HCT116 (cell line): ENCODE data around the gene SDK1. TPM values are rescaled to one million over a fixed set of nuclear protein-coding genes. Genes with fewer than 3 reads are reported as not detected.

Experiments
- ATAC-seq: fragments of 200-7000 bp; cut with Tn5 transposase; 2 replicates; pipeline ENCODE4 v1.9.1; 2020; ENCODE audit warnings: mild to moderate bottlenecking, moderate library complexity
- BruUV-seq: library from RNA; stranded (reverse); fragments of 400-500 nt; replicated peaks from 2 replicates; lab custom pipeline; 2021; lab: Mats Ljungman, UMichigan
- CTCF ChIA-PET: fragments of 300-600 bp; sonication (Branson Sonifier 250); formaldehyde crosslinking; loops from one replicate; lab custom pipeline; 2021; ENCODE audit warnings: antibody characterized with exemption; lab: Charles Lee
- POLR2A ChIA-PET: fragments of 300-600, 350-600 bp; sonication (Branson Sonifier 250); formaldehyde crosslinking; loops from one replicate; lab custom pipeline; 2021; ENCODE audit warnings: antibody characterized with exemption; lab: Charles Lee
- RAD21 ChIA-PET, 2 experiments: fragments of 300-600 bp; sonication (Branson Sonifier 250); formaldehyde crosslinking; loops; one replicate each; lab custom pipeline; 2023; ENCODE audit warnings: low total read pairs in 2 of 2; ENCODE audit not compliant: uncharacterized antibody in 2 of 2, unreplicated experiment in 2 of 2, low non-redundant PET in 1 of 2; lab: Charles Lee
- DNase-seq: peaks from one replicate; pipeline ENCODE4 v3.0.0-alpha.2; 2010; ENCODE audit warnings: low read depth, low spot score
- H2AFZ ChIP-seq: fragments of 200-600 bp; shearing (Covaris generic), sonication (generic); 2 replicates; pipeline ENCODE4 v1.6.1; 2017; ENCODE audit warnings: low read depth, mixed run types, mixed read lengths, antibody characterized with exemption, low read length; ENCODE audit not compliant: poor library complexity, severe bottlenecking
- H3K27ac ChIP-seq: 2 replicates; pipeline ENCODE4 v1.5.1; 2012; ENCODE audit warnings: low read depth, low read length
- H3K27me3 ChIP-seq: fragments of 200-600 bp; sonication (generic); 2 replicates; pipeline ENCODE4 v1.6.1; 2016; ENCODE audit warnings: mixed run types, low read length, mixed read lengths; ENCODE audit not compliant: insufficient read depth
- H3K36me3 ChIP-seq, 2 experiments: fragments of 200-500 bp in 1 of 2; fragments of 200-600 bp in 1 of 2; sonication (Bioruptor generic) in 1 of 2; sonication (generic) in 1 of 2; 2 replicates each; pipeline versions ENCODE4 v1.5.1 to v1.6.1; 2014 to 2016; ENCODE audit warnings: low read length in 2 of 2, inconsistent platforms in 1 of 2, mixed read lengths in 1 of 2, mixed run types in 1 of 2; ENCODE audit not compliant: insufficient read depth in 2 of 2, control insufficient read depth in 1 of 2
- H3K4me1 ChIP-seq, 2 experiments: fragments of 200-600 bp in 1 of 2; sonication (generic) in 1 of 2; 2 replicates each; pipeline versions ENCODE4 v1.5.1 to v1.6.1; 2012 to 2017; ENCODE audit warnings: low read length in 2 of 2, inconsistent platforms in 1 of 2, mild to moderate bottlenecking in 1 of 2, mixed read lengths in 1 of 2, mixed run types in 1 of 2, moderate library complexity in 1 of 2; ENCODE audit not compliant: insufficient read depth in 2 of 2, control insufficient read depth in 1 of 2
- H3K4me2 ChIP-seq: fragments of 200-600 bp; sonication (generic); 2 replicates; pipeline ENCODE4 v1.6.1; 2017; ENCODE audit warnings: mixed run types, low read length, mixed read lengths
- H3K4me3 ChIP-seq, 2 experiments: fragments of 200-600 bp in 1 of 2; sonication (generic) in 1 of 2; replicated peaks in 1 of 2; 2 replicates each; pipeline ENCODE4 v1.5.1; 2011 to 2016; ENCODE audit warnings: low read length in 2 of 2, control low read depth in 1 of 2, low read depth in 1 of 2, mild to moderate bottlenecking in 1 of 2, mixed read lengths in 1 of 2, mixed run types in 1 of 2
- H3K79me2 ChIP-seq: fragments of 200-600 bp; sonication (generic); 2 replicates; pipeline ENCODE4 v1.6.1; 2017; ENCODE audit warnings: mild to moderate bottlenecking, mixed run types, low read length, moderate library complexity, mixed read lengths; ENCODE audit not compliant: insufficient read depth
- H3K9ac ChIP-seq: fragments of 200-600 bp; sonication (generic); 2 replicates; pipeline ENCODE4 v1.6.1; 2016; ENCODE audit warnings: low read length, mixed read lengths
- H3K9me2 ChIP-seq: fragments of 200-600 bp; sonication (generic), shearing (Covaris generic); 2 replicates; pipeline ENCODE4 v1.6.1; 2017; ENCODE audit warnings: mixed run types, mild to moderate bottlenecking, moderate library complexity; ENCODE audit not compliant: insufficient read depth
- H3K9me3 ChIP-seq, 2 experiments: fragments of 200-500 bp in 1 of 2; fragments of 200-600 bp in 1 of 2; sonication (Bioruptor generic) in 1 of 2; sonication (generic) in 1 of 2; 2 replicates each; pipeline ENCODE4 v1.6.1; 2014 to 2017; ENCODE audit warnings: low read length in 2 of 2, mixed read lengths in 2 of 2, inconsistent platforms in 1 of 2, low read depth in 1 of 2, mild to moderate bottlenecking in 1 of 2, mixed run types in 1 of 2, moderate library complexity in 1 of 2; ENCODE audit not compliant: control insufficient read depth in 1 of 2, insufficient read depth in 1 of 2
- H4K20me1 ChIP-seq: fragments of 200-600 bp; sonication (generic), shearing (Covaris generic); 2 replicates; pipeline ENCODE4 v1.6.1; 2017; ENCODE audit warnings: mixed run types, mild to moderate bottlenecking, moderate library complexity; ENCODE audit not compliant: insufficient read depth
- CBX3 ChIP-seq: IDR thresholded peaks from 2 replicates; pipeline ENCODE4 v1.6.1; 2012; ENCODE audit warnings: low read depth
- CEBPB ChIP-seq: IDR thresholded peaks from 2 replicates; pipeline ENCODE4 v1.6.1; 2012; ENCODE audit warnings: low read depth
- ELF1 ChIP-seq: IDR thresholded peaks from 2 replicates; pipeline ENCODE4 v1.6.1; 2012; ENCODE audit warnings: low read depth, borderline replicate concordance
- EZH2 ChIP-seq: fragments of 200-600 bp; sonication (generic); IDR thresholded peaks from 2 replicates; pipeline ENCODE4 v1.6.1; 2017; ENCODE audit warnings: antibody characterized with exemption, mixed run types
- EZH2phosphoT487 ChIP-seq: fragments of 200-600 bp; IDR thresholded peaks from 2 replicates; pipeline ENCODE4 v1.6.1; 2018; ENCODE audit warnings: antibody characterized with exemption, borderline replicate concordance
- FOSL1 ChIP-seq: IDR thresholded peaks from 2 replicates; pipeline ENCODE4 v1.6.1; 2012; ENCODE audit warnings: low read depth
- POLR2AphosphoS5 ChIP-seq: IDR thresholded peaks from 2 replicates; pipeline ENCODE4 v1.6.1; 2011; ENCODE audit warnings: mild to moderate bottlenecking, low read depth, low read length, moderate library complexity
- RAD21 ChIP-seq: IDR thresholded peaks from 2 replicates; pipeline ENCODE4 v1.6.1; 2012; ENCODE audit warnings: low read depth, mild to moderate bottlenecking
- SP1 ChIP-seq: IDR thresholded peaks from 2 replicates; pipeline ENCODE4 v1.6.1; 2012; ENCODE audit warnings: low read depth
- SRF ChIP-seq: IDR thresholded peaks from 2 replicates; pipeline ENCODE4 v1.6.1; 2012; ENCODE audit warnings: low read depth
- TCF7L2 ChIP-seq: IDR thresholded peaks from 2 replicates; pipeline ENCODE4 v1.7.0; 2011; ENCODE audit warnings: borderline replicate concordance, inconsistent platforms; ENCODE audit not compliant: insufficient read depth, insufficient read length; ENCODE audit errors: extremely low read depth
- YY1 ChIP-seq: IDR thresholded peaks from 2 replicates; pipeline ENCODE4 v1.6.1; 2011; ENCODE audit warnings: low read length, low read depth, moderate library complexity, mild to moderate bottlenecking; ENCODE audit not compliant: insufficient replicate concordance; ENCODE audit errors: extremely low read depth
- ZFX ChIP-seq: fragments of 450-650 bp; IDR thresholded peaks from 2 replicates; pipeline ENCODE4 v1.6.1; 2017
- ZNF274 ChIP-seq: fragments of 200-500 bp; sonication (Bioruptor generic); IDR thresholded peaks from 2 replicates; pipeline ENCODE4 v1.6.1; 2014; ENCODE audit warnings: mild to moderate bottlenecking, low read depth, low read length, inconsistent platforms
- intact Hi-C: fragments of 100-400 bp; cut with micrococcal nuclease; formaldehyde crosslinking; loops from 2 replicates; pipeline ENCODE4 v1.10.0; 2022
- total RNA-seq: library from RNA; stranded (reverse); gene quantifications from one replicate; pipeline ENCODE4 v1.2.1, GENCODE V29; 2021; ENCODE audit not compliant: unreplicated experiment
- TF ChIP-seq, protein P1 (sequence below): IDR thresholded peaks from 2 replicates; pipeline ENCODE4 v1.6.1; 2012; ENCODE audit warnings: low read depth
- TF ChIP-seq, protein P2 (sequence below): IDR thresholded peaks from 2 replicates; pipeline ENCODE4 v1.6.1; 2012
- TF ChIP-seq, protein P3 (sequence below): IDR thresholded peaks from 2 replicates; pipeline ENCODE4 v1.6.1; 2011; ENCODE audit warnings: mild to moderate bottlenecking, low read length, moderate library complexity; ENCODE audit not compliant: insufficient replicate concordance; ENCODE audit errors: extremely low read depth

SDK1 gene
- total RNA-seq, 1 experiment from 2014 or later, result 0.05 TPM

DNA sequence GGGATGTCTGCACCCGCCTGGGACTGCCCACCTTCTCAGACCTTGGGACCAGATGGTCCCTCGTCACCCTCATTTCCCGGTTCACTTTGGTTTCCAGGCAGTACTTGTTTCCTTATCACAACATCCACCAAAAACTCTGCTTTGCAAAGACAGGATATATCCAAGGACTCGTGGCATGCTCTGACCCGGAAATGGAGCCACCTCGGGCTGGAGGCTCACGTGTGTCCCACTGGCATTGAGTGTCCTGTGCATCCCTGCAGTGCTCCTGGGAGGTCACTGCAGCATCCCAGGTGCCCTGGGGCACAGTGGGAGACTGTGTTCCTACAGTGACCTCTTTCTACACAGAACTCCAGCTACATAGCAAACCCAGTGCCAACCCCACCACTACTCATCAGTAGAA lies 769.2 kb downstream of the SDK1 start:
- TF ChIP-seq TCF7L2 (no peak), ZFX (no peak), ZNF274 (no peak), POLR2AphosphoS5 (no peak), CEBPB (no peak), YY1 (no peak), SP1 (no peak), SRF (no peak), RAD21 (no peak), EZH2 (no peak), FOSL1 (no peak), EZH2phosphoT487 (no peak), ELF1 (no peak), CBX3 (no peak)
- TF ChIP-seq, protein P1, sequence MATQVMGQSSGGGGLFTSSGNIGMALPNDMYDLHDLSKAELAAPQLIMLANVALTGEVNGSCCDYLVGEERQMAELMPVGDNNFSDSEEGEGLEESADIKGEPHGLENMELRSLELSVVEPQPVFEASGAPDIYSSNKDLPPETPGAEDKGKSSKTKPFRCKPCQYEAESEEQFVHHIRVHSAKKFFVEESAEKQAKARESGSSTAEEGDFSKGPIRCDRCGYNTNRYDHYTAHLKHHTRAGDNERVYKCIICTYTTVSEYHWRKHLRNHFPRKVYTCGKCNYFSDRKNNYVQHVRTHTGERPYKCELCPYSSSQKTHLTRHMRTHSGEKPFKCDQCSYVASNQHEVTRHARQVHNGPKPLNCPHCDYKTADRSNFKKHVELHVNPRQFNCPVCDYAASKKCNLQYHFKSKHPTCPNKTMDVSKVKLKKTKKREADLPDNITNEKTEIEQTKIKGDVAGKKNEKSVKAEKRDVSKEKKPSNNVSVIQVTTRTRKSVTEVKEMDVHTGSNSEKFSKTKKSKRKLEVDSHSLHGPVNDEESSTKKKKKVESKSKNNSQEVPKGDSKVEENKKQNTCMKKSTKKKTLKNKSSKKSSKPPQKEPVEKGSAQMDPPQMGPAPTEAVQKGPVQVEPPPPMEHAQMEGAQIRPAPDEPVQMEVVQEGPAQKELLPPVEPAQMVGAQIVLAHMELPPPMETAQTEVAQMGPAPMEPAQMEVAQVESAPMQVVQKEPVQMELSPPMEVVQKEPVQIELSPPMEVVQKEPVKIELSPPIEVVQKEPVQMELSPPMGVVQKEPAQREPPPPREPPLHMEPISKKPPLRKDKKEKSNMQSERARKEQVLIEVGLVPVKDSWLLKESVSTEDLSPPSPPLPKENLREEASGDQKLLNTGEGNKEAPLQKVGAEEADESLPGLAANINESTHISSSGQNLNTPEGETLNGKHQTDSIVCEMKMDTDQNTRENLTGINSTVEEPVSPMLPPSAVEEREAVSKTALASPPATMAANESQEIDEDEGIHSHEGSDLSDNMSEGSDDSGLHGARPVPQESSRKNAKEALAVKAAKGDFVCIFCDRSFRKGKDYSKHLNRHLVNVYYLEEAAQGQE, result no peak
- TF ChIP-seq, protein P2, sequence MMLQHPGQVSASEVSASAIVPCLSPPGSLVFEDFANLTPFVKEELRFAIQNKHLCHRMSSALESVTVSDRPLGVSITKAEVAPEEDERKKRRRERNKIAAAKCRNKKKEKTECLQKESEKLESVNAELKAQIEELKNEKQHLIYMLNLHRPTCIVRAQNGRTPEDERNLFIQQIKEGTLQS, result no peak
- TF ChIP-seq, protein P3, sequence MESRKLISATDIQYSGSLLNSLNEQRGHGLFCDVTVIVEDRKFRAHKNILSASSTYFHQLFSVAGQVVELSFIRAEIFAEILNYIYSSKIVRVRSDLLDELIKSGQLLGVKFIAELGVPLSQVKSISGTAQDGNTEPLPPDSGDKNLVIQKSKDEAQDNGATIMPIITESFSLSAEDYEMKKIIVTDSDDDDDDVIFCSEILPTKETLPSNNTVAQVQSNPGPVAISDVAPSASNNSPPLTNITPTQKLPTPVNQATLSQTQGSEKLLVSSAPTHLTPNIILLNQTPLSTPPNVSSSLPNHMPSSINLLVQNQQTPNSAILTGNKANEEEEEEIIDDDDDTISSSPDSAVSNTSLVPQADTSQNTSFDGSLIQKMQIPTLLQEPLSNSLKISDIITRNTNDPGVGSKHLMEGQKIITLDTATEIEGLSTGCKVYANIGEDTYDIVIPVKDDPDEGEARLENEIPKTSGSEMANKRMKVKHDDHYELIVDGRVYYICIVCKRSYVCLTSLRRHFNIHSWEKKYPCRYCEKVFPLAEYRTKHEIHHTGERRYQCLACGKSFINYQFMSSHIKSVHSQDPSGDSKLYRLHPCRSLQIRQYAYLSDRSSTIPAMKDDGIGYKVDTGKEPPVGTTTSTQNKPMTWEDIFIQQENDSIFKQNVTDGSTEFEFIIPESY, result no peak
- TF ChIP-seq, all 23 proteins: peak for 0
- POLR2A ChIA-PET, result no interaction called here

More for the DNA sequence above, 769.2 kb downstream of the SDK1 start:
- ChIA-PET RAD21 (no interaction called here), CTCF (no interaction called here)
- Histone ChIP-seq H3K4me1 (no peaks in the 10 kb centered on the region), H3K9ac (no peak overlapping the region), H3K9me2 (no peaks in the 10 kb centered on the region), H3K27ac (no peak overlapping the region), H3K9me3 (no peaks in the 10 kb centered on the region), H3K79me2 (no peaks in the 10 kb centered on the region), H3K27me3 (peaks cover 12% of the 10 kb centered on the region), H3K4me3 (no peak overlapping the region), H2AFZ (no peak overlapping the region), H3K36me3 (no peaks in the 10 kb centered on the region), H3K4me2 (no peak overlapping the region), H4K20me1 (no peaks in the 10 kb centered on the region)
- no TSS peak for BruUV-seq
- DNase-seq (no peak), ATAC-seq (no peak)
- intact Hi-C loops, result no loop called here
